GM23338 (cell line): Measurements from ENCODE around the gene DCLRE1B. TPM values are rescaled to one million over a fixed set of nuclear protein-coding genes. Genes with fewer than 3 reads are reported as not detected.

Experiments
- ATAC-seq: fragments of 200-7000 bp; cut with Tn5 transposase; 3 replicates; pipeline ENCODE4 v1.9.1; 2020
- DNase-seq: peaks from one replicate; pipeline ENCODE4 v3.0.0-alpha.2; 2015; ENCODE audit warnings: low spot score
- H2AFZ ChIP-seq: fragments of 200-600 bp; sonication (generic); 2 replicates; pipeline ENCODE4 v1.8.0; 2016; ENCODE audit warnings: antibody characterized with exemption, mild to moderate bottlenecking, moderate library complexity
- H3F3A ChIP-seq: fragments of 200-600 bp; sonication (generic); replicated peaks from 2 replicates; pipeline ENCODE4 v1.8.0; 2017; ENCODE audit warnings: antibody characterized with exemption, mixed run types, low read depth
- H3K27ac ChIP-seq: fragments of 200-600 bp; sonication (generic); 2 replicates; pipeline ENCODE4 v1.6.1; 2016; ENCODE audit warnings: low read depth
- H3K27me3 ChIP-seq: fragments of 200-600 bp; sonication (generic); 2 replicates; pipeline ENCODE4 v1.8.0; 2016; ENCODE audit warnings: mild to moderate bottlenecking, mixed run types, moderate library complexity; ENCODE audit not compliant: insufficient read depth
- H3K36me3 ChIP-seq: fragments of 200-600 bp; sonication (generic); 2 replicates; pipeline ENCODE4 v1.8.0; 2016; ENCODE audit warnings: mild to moderate bottlenecking; ENCODE audit not compliant: insufficient read depth
- H3K4me1 ChIP-seq: fragments of 200-600 bp; sonication (generic); 2 replicates; pipeline ENCODE4 v1.8.0; 2016; ENCODE audit warnings: mild to moderate bottlenecking, moderate library complexity; ENCODE audit not compliant: insufficient read depth
- H3K4me2 ChIP-seq: fragments of 200-600 bp; sonication (generic); 2 replicates; pipeline ENCODE4 v1.7.1; 2017; ENCODE audit warnings: mixed run types
- H3K4me3 ChIP-seq: fragments of 200-600 bp; sonication (generic); 2 replicates; pipeline ENCODE4 v1.6.1; 2016; ENCODE audit warnings: mixed run types
- H3K79me2 ChIP-seq: fragments of 200-600 bp; sonication (generic); replicated peaks from 2 replicates; pipeline ENCODE4 v1.8.0; 2017; ENCODE audit warnings: mild to moderate bottlenecking; ENCODE audit not compliant: insufficient read depth
- H3K9me2 ChIP-seq: fragments of 200-600 bp; sonication (generic); 2 replicates; pipeline ENCODE4 v1.8.0; 2017; ENCODE audit not compliant: insufficient read depth
- H4K20me1 ChIP-seq: fragments of 200-600 bp; sonication (generic); replicated peaks from 2 replicates; pipeline ENCODE4 v1.8.0; 2017; ENCODE audit warnings: mild to moderate bottlenecking; ENCODE audit not compliant: insufficient read depth
- H3K27ac Mint-ChIP-seq: 2 replicates; pipeline ENCODE4 v1.8.0; 2020; ENCODE audit warnings: inconsistent platforms, mild to moderate bottlenecking, moderate library complexity, mixed read lengths
- H3K27me3 Mint-ChIP-seq: 3 replicates; pipeline ENCODE4 v1.8.0; 2022; ENCODE audit warnings: low read depth, mild to moderate bottlenecking, moderate library complexity, mixed read lengths, inconsistent platforms; ENCODE audit not compliant: insufficient read depth, poor library complexity
- H3K36me3 Mint-ChIP-seq: 3 replicates; pipeline ENCODE4 v1.8.0; 2021; ENCODE audit warnings: low read depth, mild to moderate bottlenecking, inconsistent platforms, moderate library complexity, mixed read lengths
- H3K4me1 Mint-ChIP-seq: 3 replicates; pipeline ENCODE4 v1.8.0; 2020; ENCODE audit warnings: mild to moderate bottlenecking, inconsistent platforms, mixed read lengths
- H3K4me3 Mint-ChIP-seq: 3 replicates; pipeline ENCODE4 v1.8.0; 2021; ENCODE audit warnings: moderate library complexity, mild to moderate bottlenecking, inconsistent platforms, mixed read lengths
- H3K9me3 Mint-ChIP-seq: 3 replicates; pipeline ENCODE4 v1.8.0; 2020; ENCODE audit warnings: moderate library complexity, mild to moderate bottlenecking, inconsistent platforms, mixed read lengths
- CREB1 ChIP-seq: fragments of 250-450 bp; sonication (Bioruptor Pico); IDR thresholded peaks from 2 replicates; pipeline ENCODE4 v1.5.0; 2020; ENCODE audit warnings: low read depth, mild to moderate bottlenecking, moderate library complexity
- CTCF ChIP-seq, 2 experiments: fragments of 200-600 bp in 1 of 2; sonication (generic) in 1 of 2; conservative IDR thresholded peaks; 2 replicates each; pipeline versions ENCODE4 v1.5.1 to v1.6.1; 2016 to 2017; ENCODE audit warnings: antibody characterized with exemption in 2 of 2, low read depth in 2 of 2, mild to moderate bottlenecking in 2 of 2, moderate library complexity in 1 of 2
- ETS1 ChIP-seq: IDR thresholded peaks from 2 replicates; pipeline ENCODE4 v1.6.1; 2016; ENCODE audit warnings: antibody characterized with exemption
- EZH2 ChIP-seq: fragments of 200-600 bp; sonication (generic); IDR thresholded peaks from one replicate; pipeline ENCODE4 v1.8.0; 2017; ENCODE audit warnings: antibody characterized with exemption, mild to moderate bottlenecking, low read depth; ENCODE audit not compliant: unreplicated experiment
- EZH2phosphoT487 ChIP-seq: fragments of 200-600 bp; sonication (generic); IDR thresholded peaks from one replicate; pipeline ENCODE4 v1.8.1; 2018; ENCODE audit warnings: antibody characterized with exemption; ENCODE audit not compliant: unreplicated experiment
- NANOG ChIP-seq: IDR thresholded peaks from 2 replicates; pipeline ENCODE4 v1.6.1; 2016; ENCODE audit warnings: antibody characterized with exemption, borderline replicate concordance
- POLR2AphosphoS5 ChIP-seq: IDR thresholded peaks from 2 replicates; pipeline ENCODE4 v1.6.1; 2016; ENCODE audit warnings: antibody characterized with exemption, low read depth
- REST ChIP-seq: IDR thresholded peaks from one replicate; pipeline ENCODE4 v1.6.1; 2018; ENCODE audit warnings: antibody characterized with exemption; ENCODE audit not compliant: unreplicated experiment
- STAT1 ChIP-seq: IDR thresholded peaks from one replicate; pipeline ENCODE4 v1.6.1; 2016; ENCODE audit warnings: antibody characterized with exemption; ENCODE audit not compliant: unreplicated experiment
- ZNF114 ChIP-seq: fragments of 250-450 bp; sonication (Bioruptor Pico); IDR thresholded peaks from 2 replicates; pipeline ENCODE4 v1.5.0; 2020; ENCODE audit warnings: mild to moderate bottlenecking, moderate library complexity
- ZNF331 ChIP-seq: fragments of 250-450 bp; sonication (Bioruptor Pico); IDR thresholded peaks from 2 replicates; pipeline ENCODE4 v1.5.0; 2020; ENCODE audit warnings: low read depth, mild to moderate bottlenecking, moderate library complexity
- ZNF462 ChIP-seq: fragments of 250-450 bp; sonication (Bioruptor Pico); IDR thresholded peaks from 2 replicates; pipeline ENCODE4 v1.5.0; 2020; ENCODE audit warnings: mild to moderate bottlenecking, moderate library complexity
- polyA plus RNA-seq: library from polyadenylated mRNA; unstranded; fragments of >200 nt; fragmentation: Nextera tagmentation; extraction: Ambion mirVana; gene quantifications from 2 replicates; pipeline ENCODE4 v1.2.1, GENCODE V29; 2016
- total RNA-seq: library from RNA; depleted of rRNA; stranded (reverse); fragments of >200 nt; shearing (Covaris generic); gene quantifications from 2 replicates; pipeline ENCODE4 v1.2.3, GENCODE V29; 2014

The DCLRE1B gene
- total and polyA plus RNA-seq, 2 experiments from 2014 or later, result 6.3 to 9.7 TPM

- TF ChIP-seq REST (no peak), NANOG (no peak), POLR2AphosphoS5 (no peak), CREB1 (CRISPR knock-in tag) (no peak)
Measured at GRCh38 chr1:113931451-113931851, 26.3 kb downstream of the DCLRE1B start (continued).

GRCh38 chr1:113934006-113934405 lies 28.9 kb downstream of the DCLRE1B start:
- Mint-ChIP-seq H3K27me3 (peaks cover 2% of the 10 kb centered on the region), H3K9me3 (no peaks in the 10 kb centered on the region), H3K4me3 (no peak overlapping the region), H3K27ac (no peak overlapping the region), H3K4me1 (peaks cover 29% of the 10 kb centered on the region), H3K36me3 (no peaks in the 10 kb centered on the region; the same call in 2 of the 3 replicates)
- no peak overlapping the region for H3K4me2 ChIP-seq
- H3K4me1 ChIP-seq, result peaks cover 24% of the 10 kb centered on the region
- no peaks in the 10 kb centered on the region for H3F3A ChIP-seq
- no peak overlapping the region for H3K4me3 ChIP-seq
- no peak overlapping the region for H2AFZ ChIP-seq
- no peak for ATAC-seq
- peaks cover 28% of the 10 kb centered on the region for H4K20me1 ChIP-seq
- H3K27ac ChIP-seq, result no peak overlapping the region
- DNase-seq, result no peak
- H3K36me3 ChIP-seq, result no peaks in the 10 kb centered on the region
- no peaks in the 10 kb centered on the region for H3K9me2 ChIP-seq
- H3K79me2 ChIP-seq, result peaks cover 92% of the 10 kb centered on the region
- no peaks in the 10 kb centered on the region for H3K27me3 ChIP-seq
- TF ChIP-seq EZH2phosphoT487 (no peak), CTCF (conservative IDR thresholded peaks at IDR 0.05; ENCODE audit: low read depth in 2 of 2) (no peak), POLR2AphosphoS5 (no peak), ZNF331 (CRISPR knock-in tag) (no peak), EZH2 (no peak), ZNF462 (CRISPR knock-in tag) (no peak), NANOG (no peak), STAT1 (no peak), ZNF114 (no peak), CREB1 (CRISPR knock-in tag) (no peak), ETS1 (no peak)
